A673 (cell line): ENCODE measurements around the gene BRI3. TPM values are rescaled to one million over a fixed set of nuclear protein-coding genes. Genes with fewer than 3 reads are reported as not detected.

Source experiments
- BruUV-seq: library from RNA; stranded (reverse); fragments of 400-500 nt; replicated peaks from 2 replicates; lab custom pipeline; 2021; lab: Mats Ljungman, UMichigan
- CTCF ChIA-PET: fragments of 300-600 bp; sonication (Branson Sonifier 250); formaldehyde crosslinking; loops from one replicate; lab custom pipeline; 2022; ENCODE audit warnings: antibody characterized with exemption; lab: Charles Lee
- POLR2A ChIA-PET: fragments of 300-600 bp; sonication (Branson Sonifier 250); formaldehyde crosslinking; loops from one replicate; lab custom pipeline; 2022; ENCODE audit warnings: antibody characterized with exemption; ENCODE audit not compliant: low non-redundant PET; lab: Charles Lee
- DNase-seq: peaks from one replicate; pipeline ENCODE4 v3.0.0-alpha.2; 2015; ENCODE audit warnings: low spot score
- H3K27ac ChIP-seq: fragments of 200-600 bp; sonication (generic); 2 replicates; pipeline ENCODE4 v1.5.1; 2016; ENCODE audit warnings: mixed run types, low read depth, mild to moderate bottlenecking, mixed read lengths, antibody characterized with exemption, low read length; ENCODE audit not compliant: poor library complexity, severe bottlenecking
- H3K27me3 ChIP-seq: fragments of 200-600 bp; sonication (generic); replicated peaks from 2 replicates; pipeline ENCODE4 v1.6.1; 2017; ENCODE audit warnings: mixed run types, low read depth, mild to moderate bottlenecking, mixed read lengths, antibody characterized with exemption, low read length; ENCODE audit not compliant: insufficient read depth, poor library complexity
- H3K36me3 ChIP-seq: fragments of 200-600 bp; sonication (generic); 2 replicates; pipeline ENCODE4 v1.6.1; 2016; ENCODE audit warnings: mixed run types, mild to moderate bottlenecking, mixed read lengths, antibody characterized with exemption, low read length; ENCODE audit not compliant: insufficient read depth, poor library complexity, severe bottlenecking
- H3K4me1 ChIP-seq: fragments of 200-600 bp; sonication (generic); 2 replicates; pipeline ENCODE4 v1.6.1; 2017; ENCODE audit warnings: mixed run types, mild to moderate bottlenecking, mixed read lengths, antibody characterized with exemption, low read length; ENCODE audit not compliant: insufficient read depth, poor library complexity, severe bottlenecking
- H3K4me3 ChIP-seq: fragments of 200-600 bp; sonication (generic); 2 replicates; pipeline ENCODE4 v1.5.1; 2016; ENCODE audit warnings: low read depth, mixed run types, mild to moderate bottlenecking, mixed read lengths, low read length; ENCODE audit not compliant: poor library complexity, severe bottlenecking
- H3K9me3 ChIP-seq: fragments of 200-600 bp; sonication (generic); 2 replicates; pipeline ENCODE4 v1.6.1; 2016; ENCODE audit warnings: mixed run types, low read depth, mild to moderate bottlenecking, mixed read lengths, antibody characterized with exemption, low read length; ENCODE audit not compliant: poor library complexity, severe bottlenecking
- CTCF ChIP-seq: fragments of 300-800, 200-600 bp; sonication (generic); conservative IDR thresholded peaks from 2 replicates; pipeline ENCODE4 v1.5.1; 2017; ENCODE audit warnings: low read depth, mild to moderate bottlenecking, antibody characterized with exemption, low read length, moderate library complexity, mixed read lengths
- EZH2 ChIP-seq: fragments of 200-600 bp; sonication (generic); IDR thresholded peaks from 2 replicates; pipeline ENCODE4 v1.6.1; 2017; ENCODE audit warnings: borderline replicate concordance, low read depth, mild to moderate bottlenecking, mixed read lengths, antibody characterized with exemption, low read length; ENCODE audit not compliant: poor library complexity, severe bottlenecking
- intact Hi-C: fragments of 100-400 bp; cut with micrococcal nuclease; formaldehyde crosslinking; loops from one replicate; pipeline ENCODE4 v1.10.0; 2022; ENCODE audit not compliant: unreplicated experiment
- total RNA-seq: library from RNA; stranded (reverse); gene quantifications from 2 replicates; pipeline ENCODE4 v1.2.3, GENCODE V29; 2021

Gene BRI3
- total RNA-seq, 1 experiment from 2014 or later = 85.8 TPM

- no peak for DNase-seq
- Histone ChIP-seq H3K4me3 (no peak overlapping the region), H3K4me1 (peaks cover 4% of the 10 kb centered on the region), H3K27ac (no peak overlapping the region), H3K9me3 (no peaks in the 10 kb centered on the region), H3K27me3 (no peaks in the 10 kb centered on the region), H3K36me3 (peaks cover 3% of the 10 kb centered on the region)
- ChIA-PET CTCF (no interaction called here), POLR2A (no interaction called here)
- TF ChIP-seq EZH2 (no peak), CTCF (no peak)
- intact Hi-C loops = no loop called here
- TSS peak; percentile 16 for BruUV-seq
Observed at GRCh38 chr7:98254951-98255610, 26.4 kb upstream of the BRI3 start.

- no peak for TF ChIP-seq CTCF
- TF ChIP-seq EZH2 = no peak
- POLR2A ChIA-PET = no interaction called here
Observed at GRCh38 chr7:98256431-98256830, 25.1 kb upstream of the BRI3 start.

GRCh38 chr7:98257701-98258100, 23.8 kb upstream of the BRI3 start:
- Histone ChIP-seq H3K4me3 (no peak overlapping the region), H3K27ac (no peak overlapping the region), H3K4me1 (no peaks in the 10 kb centered on the region), H3K27me3 (no peaks in the 10 kb centered on the region), H3K36me3 (peaks cover 3% of the 10 kb centered on the region), H3K9me3 (no peaks in the 10 kb centered on the region)
- no peak for DNase-seq
- ChIA-PET CTCF (interaction anchor here (0.7 kb wide), 1 partner anchor 9 kb away, joined by 8 read pairs; no protein-coding TSS in a partner anchor), POLR2A (no interaction called here)
- intact Hi-C loops = no loop called here
- TF ChIP-seq EZH2 (no peak), CTCF (no peak)
- no TSS peak for BruUV-seq

More at GRCh38 chr7:98256431-98256830, 25.1 kb upstream of the BRI3 start:
- intact Hi-C loops = no loop called here
- H3K9me3 ChIP-seq = no peaks in the 10 kb centered on the region
- no peak for DNase-seq
- peaks cover 3% of the 10 kb centered on the region for H3K36me3 ChIP-seq
- BruUV-seq = no TSS peak
- no peak overlapping the region for H3K4me3 ChIP-seq
- H3K4me1 ChIP-seq = peaks cover 2% of the 10 kb centered on the region
- CTCF ChIA-PET = no interaction called here
- no peak overlapping the region for H3K27ac ChIP-seq
- no peaks in the 10 kb centered on the region for H3K27me3 ChIP-seq
